ENCODE measurements around the gene IFT22.
"Not testable (repeated sequence)": the region's sequence is repeated elsewhere in the genome, so short reads cannot be mapped to it uniquely, and the experiment has no call there.

Gene IFT22

DNA sequence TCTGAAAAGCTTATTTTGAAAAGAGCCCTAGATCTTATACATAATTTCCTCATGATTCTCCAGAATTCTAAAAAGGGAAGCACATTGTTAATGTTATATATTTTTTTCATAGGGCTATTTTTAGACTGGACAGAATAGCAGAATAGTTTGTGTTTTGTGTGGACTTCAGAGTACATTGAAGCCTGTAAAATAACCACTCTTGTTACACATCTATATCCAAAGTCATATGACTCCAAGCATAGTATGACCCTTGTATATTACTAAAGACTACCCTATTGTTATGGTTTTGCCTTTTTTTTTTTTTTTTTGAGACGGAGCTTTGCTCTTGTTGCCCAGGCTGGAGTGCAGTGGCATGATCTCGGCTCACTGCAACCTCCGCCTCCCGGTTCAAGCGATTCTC is 50.6 kb downstream of the IFT22 start:
- in situ Hi-C loops (cut with MboI; ENCODE audit: low sequenced_read_pairs, unreplicated experiment) = no loop called here
- DNase-seq (ENCODE audit: low spot score) = no peak
- TF ChIP-seq, protein P1, sequence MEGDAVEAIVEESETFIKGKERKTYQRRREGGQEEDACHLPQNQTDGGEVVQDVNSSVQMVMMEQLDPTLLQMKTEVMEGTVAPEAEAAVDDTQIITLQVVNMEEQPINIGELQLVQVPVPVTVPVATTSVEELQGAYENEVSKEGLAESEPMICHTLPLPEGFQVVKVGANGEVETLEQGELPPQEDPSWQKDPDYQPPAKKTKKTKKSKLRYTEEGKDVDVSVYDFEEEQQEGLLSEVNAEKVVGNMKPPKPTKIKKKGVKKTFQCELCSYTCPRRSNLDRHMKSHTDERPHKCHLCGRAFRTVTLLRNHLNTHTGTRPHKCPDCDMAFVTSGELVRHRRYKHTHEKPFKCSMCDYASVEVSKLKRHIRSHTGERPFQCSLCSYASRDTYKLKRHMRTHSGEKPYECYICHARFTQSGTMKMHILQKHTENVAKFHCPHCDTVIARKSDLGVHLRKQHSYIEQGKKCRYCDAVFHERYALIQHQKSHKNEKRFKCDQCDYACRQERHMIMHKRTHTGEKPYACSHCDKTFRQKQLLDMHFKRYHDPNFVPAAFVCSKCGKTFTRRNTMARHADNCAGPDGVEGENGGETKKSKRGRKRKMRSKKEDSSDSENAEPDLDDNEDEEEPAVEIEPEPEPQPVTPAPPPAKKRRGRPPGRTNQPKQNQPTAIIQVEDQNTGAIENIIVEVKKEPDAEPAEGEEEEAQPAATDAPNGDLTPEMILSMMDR (IDR thresholded peaks at IDR 0.05; ENCODE audit: borderline replicate concordance, control extremely low read depth, extremely low read depth, insufficient read depth, missing control alignments) = no peak

DNA sequence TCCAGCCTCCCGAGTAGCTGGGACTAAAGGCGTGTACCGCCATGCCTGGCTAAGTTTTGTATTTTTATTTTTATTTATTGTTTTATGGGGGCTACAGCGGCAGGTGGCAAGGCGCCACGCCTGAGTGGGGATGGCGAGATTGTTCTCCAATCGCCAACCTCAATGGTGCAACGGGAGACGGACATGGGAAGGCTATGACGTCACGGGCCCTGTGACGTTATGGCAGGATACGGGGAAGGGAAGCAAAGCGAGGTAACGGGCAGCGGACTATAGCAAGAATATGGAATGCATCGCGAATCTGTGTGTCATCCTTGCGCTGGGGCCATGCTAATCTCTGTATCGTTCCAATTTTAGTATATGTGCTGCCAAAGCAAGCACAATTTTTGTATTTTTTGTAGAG is 51.9 kb downstream of the IFT22 start:
- DNase-seq (ENCODE audit: low spot score) = no peak
- TF ChIP-seq, protein P1 (IDR thresholded peaks at IDR 0.05; ENCODE audit: borderline replicate concordance, control extremely low read depth, extremely low read depth, insufficient read depth, missing control alignments) = no peak
- in situ Hi-C loops (cut with MboI; ENCODE audit: low sequenced_read_pairs, unreplicated experiment) = no loop called here

DNA sequence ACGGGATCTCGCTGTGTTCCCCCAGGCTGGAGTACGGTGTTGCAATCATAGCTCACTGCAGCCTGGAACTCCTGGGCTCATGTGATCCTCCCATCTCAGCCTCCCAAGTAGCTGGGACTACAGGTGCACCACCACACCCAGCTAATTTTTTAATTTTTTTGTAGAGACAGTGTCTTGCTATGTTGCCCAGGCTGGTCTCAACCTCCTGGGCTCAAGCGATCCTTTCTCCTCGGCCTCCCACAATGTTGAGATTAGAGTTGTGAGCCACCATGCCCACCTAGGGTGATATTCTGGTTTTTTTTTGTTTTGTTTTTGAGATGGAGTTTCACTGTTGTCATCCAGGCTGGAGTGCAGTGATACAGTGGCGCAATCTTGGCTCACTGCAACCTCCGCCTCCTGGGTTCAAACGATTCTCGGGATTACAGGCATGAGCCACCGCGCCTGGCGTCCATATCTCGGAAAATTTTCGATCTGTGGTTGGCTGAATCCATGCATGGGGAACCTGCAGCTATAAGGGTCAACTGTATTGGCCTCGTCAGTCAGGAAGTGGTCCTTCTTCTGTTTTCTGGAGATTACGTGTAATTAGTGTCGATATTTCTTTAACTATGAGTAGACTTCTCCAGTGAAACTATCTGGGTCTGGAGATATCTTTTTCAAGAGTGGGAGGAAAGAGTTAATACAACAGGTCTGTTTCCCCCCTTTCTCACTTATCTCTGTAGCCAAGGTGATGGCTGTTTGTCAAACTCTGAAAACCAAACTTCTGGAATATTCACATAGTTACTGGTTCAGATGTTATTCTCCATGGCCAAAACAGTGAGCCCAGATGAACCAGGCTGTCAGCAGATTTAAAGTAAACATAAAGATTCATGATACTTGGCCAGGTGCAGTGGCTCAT is 55.7 kb downstream of the IFT22 start:
- TF ChIP-seq, protein P1 (IDR thresholded peaks at IDR 0.05; ENCODE audit: borderline replicate concordance, control extremely low read depth, extremely low read depth, insufficient read depth, missing control alignments) = no peak
- DNase-seq (ENCODE audit: low spot score) = no peak
- in situ Hi-C loops (cut with MboI; ENCODE audit: low sequenced_read_pairs, unreplicated experiment) = no loop called here

DNA sequence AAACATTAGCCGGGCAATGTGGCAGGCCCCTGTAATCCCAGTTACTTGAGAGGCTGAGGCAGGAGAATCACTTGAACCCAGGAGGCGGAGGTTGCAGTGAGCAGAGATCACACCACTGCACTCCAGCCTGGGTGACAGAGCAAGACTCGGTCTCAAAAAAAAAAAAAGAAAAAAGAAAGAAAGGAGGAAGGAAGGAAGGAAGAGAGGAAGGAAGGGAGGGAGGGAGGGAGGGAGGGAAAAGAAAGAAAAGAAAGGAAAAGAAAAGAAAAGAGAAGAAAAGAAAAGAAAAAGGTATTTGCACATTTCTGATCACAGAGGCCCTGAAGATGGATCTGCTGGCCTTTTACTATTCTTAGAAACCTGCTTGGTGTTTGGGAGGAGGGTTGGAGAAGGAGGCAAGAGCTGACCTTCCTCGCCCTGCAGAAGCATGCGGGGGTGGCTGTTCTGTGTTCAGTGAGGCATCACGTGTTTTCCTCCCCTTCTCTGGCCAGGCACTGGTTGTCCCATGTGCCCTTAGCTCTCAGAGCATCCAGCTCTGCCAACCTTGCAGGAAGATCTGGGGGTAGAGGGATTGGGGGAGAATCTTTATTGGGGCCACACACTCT is 57.4 kb downstream of the IFT22 start:
- DNase-seq (ENCODE audit: low spot score); in situ Hi-C loops (cut with MboI; ENCODE audit: low sequenced_read_pairs, unreplicated experiment): not testable (repeated sequence)

Data from GM13976 (cell line).